KOPT-K1 (cell line): Measurements from ENCODE around the gene SLCO3A1.

Source experiments
- H3K27ac ChIP-seq: fragments of 200-600 bp; sonication (generic); 2 replicates; pipeline ENCODE4 v1.5.1; 2016; ENCODE audit warnings: antibody characterized with exemption, mild to moderate bottlenecking, low read depth, low read length; ENCODE audit not compliant: poor library complexity, severe bottlenecking
- H3K36me3 ChIP-seq: fragments of 200-600 bp; sonication (generic); 2 replicates; pipeline ENCODE4 v1.5.1; 2017; ENCODE audit warnings: antibody characterized with exemption, mild to moderate bottlenecking, low read length, moderate library complexity; ENCODE audit not compliant: insufficient read depth
- H3K9me3 ChIP-seq: fragments of 200-600 bp; sonication (generic); 2 replicates; pipeline ENCODE4 v1.5.1; 2017; ENCODE audit warnings: antibody characterized with exemption, low read length, mild to moderate bottlenecking; ENCODE audit not compliant: insufficient read depth, poor library complexity, severe bottlenecking

Gene SLCO3A1

GRCh38 chr15:92035961-92036360 is 182.5 kb downstream of the SLCO3A1 start:
- no peaks in the 10 kb centered on the region for H3K9me3 ChIP-seq
- H3K27ac ChIP-seq = no peak overlapping the region
- no peaks in the 10 kb centered on the region for H3K36me3 ChIP-seq

GRCh38 chr15:92037491-92037890 is 184.0 kb downstream of the SLCO3A1 start:
- Histone ChIP-seq H3K27ac (no peak overlapping the region), H3K36me3 (no peaks in the 10 kb centered on the region), H3K9me3 (no peaks in the 10 kb centered on the region)

GRCh38 chr15:92040350-92040749 is 186.8 kb downstream of the SLCO3A1 start:
- no peaks in the 10 kb centered on the region for H3K36me3 ChIP-seq
- H3K27ac ChIP-seq = no peak overlapping the region

GRCh38 chr15:92041371-92041770 is 187.9 kb downstream of the SLCO3A1 start:
- H3K36me3 ChIP-seq = no peaks in the 10 kb centered on the region
- no peaks in the 10 kb centered on the region for H3K9me3 ChIP-seq
- H3K27ac ChIP-seq = no peak overlapping the region

More at GRCh38 chr15:92040350-92040749, 186.8 kb downstream of the SLCO3A1 start:
- H3K9me3 ChIP-seq = no peaks in the 10 kb centered on the region

- H3K36me3 ChIP-seq = no peaks in the 10 kb centered on the region
- H3K9me3 ChIP-seq = no peaks in the 10 kb centered on the region
- no peak overlapping the region for H3K27ac ChIP-seq
These were observed 189.8 kb downstream of the SLCO3A1 start for GRCh38 chr15:92043283-92043682.

GRCh38 chr15:92044203-92044909 is 190.8 kb downstream of the SLCO3A1 start:
- Histone ChIP-seq H3K36me3 (no peaks in the 10 kb centered on the region), H3K9me3 (no peaks in the 10 kb centered on the region), H3K27ac (no peak overlapping the region)

GRCh38 chr15:92047900-92048299 is 194.4 kb downstream of the SLCO3A1 start:
- Histone ChIP-seq H3K9me3 (no peaks in the 10 kb centered on the region), H3K36me3 (no peaks in the 10 kb centered on the region), H3K27ac (no peak overlapping the region)

GRCh38 chr15:92048739-92049138 is 195.2 kb downstream of the SLCO3A1 start:
- Histone ChIP-seq H3K36me3 (no peaks in the 10 kb centered on the region), H3K9me3 (no peaks in the 10 kb centered on the region)

GRCh38 chr15:92049290-92049989 is 195.9 kb downstream of the SLCO3A1 start:
- no peaks in the 10 kb centered on the region for H3K36me3 ChIP-seq
- H3K27ac ChIP-seq = no peak overlapping the region
- no peaks in the 10 kb centered on the region for H3K9me3 ChIP-seq

More at GRCh38 chr15:92048739-92049138, 195.2 kb downstream of the SLCO3A1 start:
- H3K27ac ChIP-seq = no peak overlapping the region

- Histone ChIP-seq H3K36me3 (no peaks in the 10 kb centered on the region), H3K27ac (no peak overlapping the region), H3K9me3 (no peaks in the 10 kb centered on the region)
These were observed 196.9 kb downstream of the SLCO3A1 start for GRCh38 chr15:92050220-92050898.

- H3K27ac ChIP-seq = no peak overlapping the region
- H3K9me3 ChIP-seq = no peaks in the 10 kb centered on the region
- no peaks in the 10 kb centered on the region for H3K36me3 ChIP-seq
These were observed 198.2 kb downstream of the SLCO3A1 start for GRCh38 chr15:92051716-92052115.

- Histone ChIP-seq H3K27ac (no peak overlapping the region), H3K36me3 (no peaks in the 10 kb centered on the region), H3K9me3 (no peaks in the 10 kb centered on the region)
These were observed 200.3 kb downstream of the SLCO3A1 start for GRCh38 chr15:92053753-92054316.

- H3K9me3 ChIP-seq = no peaks in the 10 kb centered on the region
- H3K27ac ChIP-seq = no peak overlapping the region
- no peaks in the 10 kb centered on the region for H3K36me3 ChIP-seq
These were observed 203.4 kb downstream of the SLCO3A1 start for GRCh38 chr15:92056875-92057274.

- Histone ChIP-seq H3K27ac (no peak overlapping the region), H3K9me3 (no peaks in the 10 kb centered on the region), H3K36me3 (no peaks in the 10 kb centered on the region)
These were observed 205.8 kb downstream of the SLCO3A1 start for GRCh38 chr15:92059036-92059970.
